Measurements from ENCODE around the gene EDIL3. TPM values are rescaled to one million over a fixed set of nuclear protein-coding genes. Genes with fewer than 3 reads are reported as not detected.

EDIL3 gene, protein sequence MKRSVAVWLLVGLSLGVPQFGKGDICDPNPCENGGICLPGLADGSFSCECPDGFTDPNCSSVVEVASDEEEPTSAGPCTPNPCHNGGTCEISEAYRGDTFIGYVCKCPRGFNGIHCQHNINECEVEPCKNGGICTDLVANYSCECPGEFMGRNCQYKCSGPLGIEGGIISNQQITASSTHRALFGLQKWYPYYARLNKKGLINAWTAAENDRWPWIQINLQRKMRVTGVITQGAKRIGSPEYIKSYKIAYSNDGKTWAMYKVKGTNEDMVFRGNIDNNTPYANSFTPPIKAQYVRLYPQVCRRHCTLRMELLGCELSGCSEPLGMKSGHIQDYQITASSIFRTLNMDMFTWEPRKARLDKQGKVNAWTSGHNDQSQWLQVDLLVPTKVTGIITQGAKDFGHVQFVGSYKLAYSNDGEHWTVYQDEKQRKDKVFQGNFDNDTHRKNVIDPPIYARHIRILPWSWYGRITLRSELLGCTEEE
- 29.4 TPM for total RNA-seq

DNA sequence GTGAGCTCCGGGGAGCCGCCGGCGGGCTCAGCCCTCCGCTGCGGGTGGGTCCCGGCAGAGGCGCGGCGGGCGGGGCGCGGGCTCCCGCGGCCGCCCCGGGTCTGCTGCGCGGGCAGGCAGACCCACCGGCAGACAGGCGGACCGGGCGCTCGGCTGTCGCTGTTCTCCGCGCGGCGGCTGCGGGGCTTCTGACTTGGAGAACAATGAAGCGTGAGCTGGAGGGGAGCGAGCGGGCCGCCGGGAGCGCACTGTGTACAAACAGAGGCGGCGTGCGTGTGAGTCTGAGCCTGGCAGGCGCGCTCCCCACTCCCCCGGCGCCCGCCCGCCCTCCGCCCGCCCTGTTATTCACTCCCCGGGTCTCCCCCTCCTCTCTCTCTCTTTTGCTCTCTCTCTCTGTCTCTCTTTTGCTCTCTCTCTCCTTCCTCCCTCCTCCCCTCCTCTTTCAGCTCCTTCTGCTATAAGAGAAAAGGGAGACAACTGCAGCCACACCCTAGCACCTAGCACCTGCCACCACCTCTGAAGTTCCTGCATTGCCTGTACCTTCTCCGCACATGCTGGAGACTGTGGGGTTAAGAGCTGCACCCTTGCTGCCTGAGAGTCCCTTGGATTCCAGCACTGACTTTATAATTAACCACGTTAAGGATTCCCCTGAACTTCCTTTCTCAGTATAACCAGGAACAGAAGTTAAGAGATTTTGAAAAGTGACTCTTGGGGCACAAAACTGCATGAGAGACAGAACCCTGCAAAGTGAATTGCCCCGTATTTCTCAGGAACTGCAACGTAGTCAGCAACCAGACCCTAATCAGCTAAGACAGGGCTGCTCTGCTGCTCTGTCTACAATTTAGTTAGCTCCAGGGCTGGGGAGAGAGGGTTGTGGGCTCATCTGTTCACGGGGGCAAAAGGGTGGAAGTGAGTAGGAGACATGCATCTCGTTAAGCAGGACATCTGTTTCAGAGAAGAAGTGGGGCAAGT, at the start of gene EDIL3:
Gene EDIL3, minus strand, starts transcription at position 277 of the 972 bp plus-strand sequence. CDS start 506 bp downstream, outside the sequence.
- DNase-seq (ENCODE audit: low spot score) (peak; percentile 64), ATAC-seq (peak; percentile 39)
- intact Hi-C loops (cut with DNase I): no loop called here

DNA sequence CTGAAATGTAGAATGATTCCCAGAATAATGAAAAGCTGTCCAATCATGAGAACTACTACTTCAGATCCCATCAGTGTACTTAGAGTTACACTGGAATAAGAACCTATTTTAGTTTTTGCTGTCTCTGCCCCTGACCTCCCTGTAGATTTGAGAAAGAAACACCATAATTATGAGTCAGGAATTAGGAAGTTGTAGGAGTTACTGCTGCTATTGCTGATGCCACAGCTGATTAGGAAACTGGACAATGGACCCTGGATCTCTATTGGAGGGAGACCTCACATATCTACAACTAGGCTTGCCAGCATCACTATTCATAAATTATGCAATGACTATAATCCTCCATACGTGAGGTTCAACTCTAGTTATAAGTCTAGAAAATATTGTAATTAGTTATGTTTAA, 48.8 kb upstream of the EDIL3 start:
- DNase-seq (ENCODE audit: low spot score): no peak
- ATAC-seq: no peak

DNA sequence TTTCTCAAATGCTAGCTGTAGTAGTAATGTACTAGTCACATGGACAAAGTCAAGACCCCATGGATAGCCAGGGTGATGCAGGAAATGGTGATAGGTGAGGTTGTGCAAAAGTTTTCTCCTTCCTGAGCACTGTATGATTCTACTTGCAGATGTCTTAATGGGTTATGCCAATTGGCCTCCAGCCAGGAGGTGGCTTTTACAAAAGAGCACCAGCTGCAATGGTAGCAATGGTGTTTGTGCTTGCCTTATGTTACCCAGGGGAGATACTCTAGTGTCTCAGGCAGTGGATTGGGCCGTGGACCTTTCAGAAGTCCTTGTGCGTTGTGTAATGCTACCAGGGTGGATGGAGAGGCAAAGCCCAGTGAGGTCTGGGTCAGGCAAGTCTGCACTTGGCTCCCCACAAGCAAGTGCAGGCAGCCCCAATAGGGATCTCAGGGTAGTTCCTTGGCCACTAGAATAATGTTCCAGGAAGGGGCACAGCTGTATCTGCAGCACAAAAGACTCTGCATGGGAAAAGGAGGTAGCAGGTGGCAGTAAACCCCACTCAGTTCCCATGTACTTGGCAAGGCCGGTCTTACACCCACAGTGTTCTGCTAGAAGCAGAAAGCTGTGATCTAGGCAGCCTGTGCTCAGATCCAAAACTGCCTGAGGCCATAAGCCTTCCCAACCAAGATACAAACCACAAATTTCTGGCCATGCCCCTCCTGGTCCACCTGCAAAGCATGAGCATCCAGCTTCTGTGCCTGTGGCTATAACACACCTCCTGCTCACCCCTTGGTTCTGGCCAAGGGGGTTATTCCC, 46.4 kb upstream of the EDIL3 start:
- no peak for ATAC-seq
- DNase-seq (ENCODE audit: low spot score): no peak

More for the DNA sequence above, 48.8 kb upstream of the EDIL3 start:
- intact Hi-C loops (cut with DNase I): no loop called here

DNA sequence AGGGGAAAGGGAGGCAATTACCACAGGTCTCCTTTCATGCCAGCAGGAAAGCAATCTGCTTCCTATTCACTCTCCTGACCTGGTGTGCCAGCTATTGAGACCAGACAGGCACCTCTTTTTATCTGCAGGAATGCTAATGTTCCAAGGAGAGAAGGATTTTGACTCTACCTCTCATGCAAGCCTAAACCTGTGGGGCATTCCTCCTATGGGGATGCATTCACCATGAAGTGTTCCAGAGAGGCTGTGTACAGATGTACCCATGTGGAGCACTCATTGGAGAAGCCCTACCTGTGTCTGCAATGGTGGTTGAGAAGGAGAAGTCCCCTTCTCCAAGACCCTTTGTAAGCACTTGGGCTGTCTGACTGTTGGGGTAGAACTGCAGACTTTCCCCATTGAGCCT, 45.4 kb upstream of the EDIL3 start:
- no peak for DNase-seq (ENCODE audit: low spot score)
- intact Hi-C loops (cut with DNase I): no loop called here
- no peak for ATAC-seq

More for the DNA sequence above, 46.4 kb upstream of the EDIL3 start:
- intact Hi-C loops (cut with DNase I): no loop called here

DNA sequence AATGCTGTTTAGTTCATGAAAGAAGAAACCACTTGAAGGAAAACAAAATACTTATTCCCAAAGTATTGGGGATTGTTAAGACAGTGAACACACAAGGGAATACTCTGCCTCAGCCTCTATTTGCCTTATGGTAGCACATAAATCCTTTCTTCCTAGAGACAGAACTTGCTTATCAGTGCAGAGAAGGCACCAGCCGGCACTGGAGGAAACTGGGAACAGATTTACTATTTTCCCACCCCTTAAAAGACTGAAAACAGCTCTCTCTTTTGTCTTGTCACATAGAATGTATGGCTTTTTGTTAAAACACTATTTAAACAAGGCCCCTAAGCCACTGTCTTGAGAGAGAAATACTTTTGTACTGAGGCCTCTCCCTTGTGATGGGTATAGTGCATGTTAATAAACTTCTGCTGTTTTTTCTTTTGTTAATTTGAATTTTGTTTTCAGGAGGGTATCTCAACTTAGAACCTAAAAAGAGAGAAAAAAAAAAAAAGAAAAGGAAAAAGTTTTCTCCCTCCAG, 40.7 kb upstream of the EDIL3 start:
- intact Hi-C loops (cut with DNase I): no loop called here
- no peak for DNase-seq (ENCODE audit: low spot score)
- ATAC-seq: no peak

DNA sequence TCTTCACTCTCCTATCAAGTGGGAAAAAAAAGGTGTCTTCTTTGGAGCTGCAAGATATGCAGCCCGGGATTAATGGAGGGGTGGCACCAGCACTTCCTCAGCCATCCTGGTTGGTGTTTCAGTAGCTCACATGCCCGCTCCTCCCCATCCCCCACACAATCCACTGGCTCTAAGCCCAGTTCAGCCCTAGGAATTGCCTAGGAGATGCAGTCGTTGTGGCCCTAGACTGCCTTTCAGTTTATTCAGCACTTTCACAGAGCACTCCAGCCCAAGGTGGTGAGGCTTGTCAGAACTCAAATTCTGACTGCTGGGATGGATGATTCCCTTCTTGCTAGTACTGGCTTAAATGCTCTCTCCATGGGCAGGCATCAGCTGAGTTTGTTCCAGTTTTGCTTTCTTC, 35.1 kb upstream of the EDIL3 start:
- DNase-seq (ENCODE audit: low spot score): no peak
- ATAC-seq: no peak
- intact Hi-C loops (cut with DNase I): no loop called here

DNA sequence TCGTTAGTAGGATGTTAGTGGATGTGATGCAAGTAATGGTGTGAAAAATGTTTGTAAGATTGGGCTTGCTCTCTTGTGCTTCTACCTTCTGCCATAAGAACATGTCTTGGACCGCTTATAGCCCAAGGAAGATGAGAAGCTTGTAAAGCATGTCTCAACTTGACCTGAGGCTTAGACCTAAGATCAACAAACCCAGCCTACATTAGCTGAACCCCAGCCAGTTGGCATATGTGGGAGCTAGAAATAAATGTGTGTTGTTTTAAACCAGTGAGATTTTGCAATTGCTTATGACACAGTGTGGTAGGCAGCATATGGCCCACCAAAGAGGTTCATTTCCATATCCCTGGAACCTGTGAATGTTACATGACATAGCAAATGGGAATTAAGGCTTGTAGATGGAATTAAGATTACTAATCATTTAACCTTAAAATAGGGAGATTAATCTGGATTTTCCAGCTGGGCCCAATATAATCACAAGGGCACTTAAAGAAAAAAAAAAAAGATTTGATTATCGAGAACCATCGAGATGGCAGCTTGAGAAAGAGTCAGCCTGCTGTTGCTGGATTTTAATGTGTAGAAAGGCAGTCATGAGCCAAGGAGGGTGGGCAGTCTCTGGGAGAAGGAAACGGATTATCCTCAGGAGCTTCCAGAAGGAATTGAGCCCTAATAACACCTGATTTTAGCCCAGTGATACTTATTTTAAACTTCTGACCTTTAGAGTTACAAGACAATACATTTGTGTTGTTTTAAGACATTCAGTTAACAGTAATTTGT, 27.3 kb upstream of the EDIL3 start:
- intact Hi-C loops (cut with DNase I): loop anchor here (1.0 kb wide), 1 partner anchor 33 kb away; no protein-coding TSS in a partner anchor
- no peak for DNase-seq (ENCODE audit: low spot score)
- ATAC-seq: no peak

DNA sequence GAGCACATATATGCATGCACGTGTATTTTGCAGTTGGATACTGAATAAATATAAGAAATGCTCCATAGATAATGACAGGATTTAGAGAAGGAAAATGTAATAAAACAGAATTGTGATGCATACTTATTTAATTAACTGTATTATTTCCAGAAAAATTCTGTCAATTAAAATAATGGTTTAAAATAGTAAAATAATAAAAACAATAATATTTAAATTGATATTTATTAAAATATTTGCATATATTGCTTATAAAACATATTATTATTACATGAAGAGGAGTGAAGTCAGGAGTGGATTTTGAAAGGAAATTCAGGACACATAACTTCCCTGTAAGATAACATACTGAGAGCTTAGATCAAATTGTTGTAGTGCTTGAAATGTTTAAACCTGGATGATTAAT, 21.4 kb upstream of the EDIL3 start:
- no peak for ATAC-seq

DNA sequence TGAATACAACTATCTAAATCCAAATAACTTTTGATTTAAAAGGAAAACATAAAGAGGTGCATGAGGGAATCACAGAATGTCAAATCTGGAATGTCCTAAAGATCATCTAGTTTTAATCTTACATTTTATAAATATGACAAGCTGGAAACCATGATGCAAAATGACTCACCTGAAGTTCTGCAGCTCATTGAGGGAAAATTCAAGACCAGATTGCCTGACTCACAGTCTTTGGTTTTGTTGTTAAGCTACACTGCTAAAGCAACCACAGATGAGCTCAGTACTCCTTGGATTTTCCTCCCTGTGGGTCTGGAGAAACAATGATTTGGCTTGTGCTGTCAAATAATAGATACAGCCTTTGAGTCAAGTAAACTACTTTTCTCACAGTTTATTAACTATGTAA, 19.1 kb upstream of the EDIL3 start:
- intact Hi-C loops (cut with DNase I): no loop called here
- ATAC-seq (no peak), DNase-seq (ENCODE audit: low spot score) (no peak)

More for the DNA sequence above, 21.4 kb upstream of the EDIL3 start:
- intact Hi-C loops (cut with DNase I): no loop called here
- no peak for DNase-seq (ENCODE audit: low spot score)

DNA sequence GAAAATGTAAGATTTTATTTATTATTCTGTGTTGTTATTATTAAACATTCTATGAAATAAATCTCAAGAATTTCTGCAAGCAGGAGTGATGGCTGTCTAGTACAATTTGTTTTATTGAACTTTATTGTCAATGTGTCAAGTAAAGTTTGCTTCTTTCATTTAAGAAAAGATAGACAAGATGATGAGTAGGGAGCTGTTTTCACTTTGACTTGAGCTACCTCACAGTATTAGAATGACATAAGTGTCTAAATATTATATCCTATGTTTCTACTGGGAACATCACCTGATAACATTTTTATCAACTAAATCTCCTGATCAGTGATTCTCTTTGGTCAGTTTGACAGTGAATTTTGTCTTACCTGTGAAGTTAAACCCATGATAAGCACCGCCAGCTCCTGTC, 12.7 kb upstream of the EDIL3 start:
- no peak for ATAC-seq
- DNase-seq (ENCODE audit: low spot score): no peak
- intact Hi-C loops (cut with DNase I): no loop called here

DNA sequence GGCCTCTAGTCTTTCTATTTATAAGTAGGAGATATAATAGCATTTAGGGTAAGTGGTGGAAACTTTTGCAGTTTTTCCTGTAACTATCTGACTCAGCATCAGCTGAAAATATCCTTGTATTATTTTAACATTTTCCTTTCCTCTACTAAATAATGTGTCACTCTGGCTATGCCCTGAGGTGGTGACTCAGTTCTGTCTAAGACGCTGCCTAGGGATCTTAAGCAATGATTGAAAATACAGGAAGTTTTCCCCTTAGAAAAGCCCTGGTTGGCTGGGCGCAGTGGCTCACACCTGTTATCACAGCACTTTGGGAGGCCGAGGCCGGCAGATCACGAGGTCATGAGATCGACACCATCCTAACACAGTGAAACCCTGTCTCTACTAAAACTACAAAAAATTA, 9.3 kb upstream of the EDIL3 start:
- intact Hi-C loops (cut with DNase I): no loop called here
- DNase-seq (ENCODE audit: low spot score) (no peak), ATAC-seq (peak; percentile 28)

DNA sequence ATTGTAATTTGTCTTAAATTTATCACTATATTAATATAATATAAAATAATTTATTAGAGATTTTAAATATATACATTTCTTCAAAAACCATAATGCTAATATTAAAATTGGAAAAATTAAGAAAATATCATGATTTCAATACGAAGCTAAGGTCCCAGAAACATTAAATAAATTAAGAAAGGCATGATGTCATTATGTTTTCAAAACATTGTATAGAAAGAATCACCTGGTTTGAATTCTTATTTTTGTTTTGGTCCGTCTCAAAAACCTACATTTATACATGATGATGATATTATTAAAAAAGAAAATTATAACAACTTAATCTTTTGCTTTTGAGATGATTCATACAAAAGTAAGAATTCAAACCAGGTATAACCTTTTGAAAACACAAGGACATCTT, 8.2 kb upstream of the EDIL3 start:
- ATAC-seq (no peak), DNase-seq (ENCODE audit: low spot score) (no peak)
- intact Hi-C loops (cut with DNase I): no loop called here

DNA sequence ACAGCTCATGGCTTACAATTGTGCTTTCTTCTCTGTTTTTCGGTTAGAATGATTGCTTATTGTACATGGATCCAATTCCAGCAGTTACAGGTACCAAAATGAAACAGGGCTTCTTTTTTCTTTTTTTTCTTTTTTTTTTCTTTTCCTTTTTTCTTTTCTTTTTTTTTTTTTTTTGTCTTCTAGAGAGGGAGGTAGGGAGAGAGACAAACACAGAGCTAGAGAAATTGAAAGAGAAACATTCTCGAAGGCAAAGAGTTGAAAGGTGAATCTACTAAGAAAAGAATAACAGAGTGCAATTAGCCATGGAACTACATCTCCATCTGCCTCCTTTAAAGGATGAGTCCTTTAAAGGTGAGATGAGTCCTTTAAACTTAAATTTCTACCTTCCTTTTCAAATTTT, 1.0 kb upstream of the EDIL3 start:
- ATAC-seq (no peak), DNase-seq (ENCODE audit: low spot score) (no peak)
- intact Hi-C loops (cut with DNase I): no loop called here

DNA sequence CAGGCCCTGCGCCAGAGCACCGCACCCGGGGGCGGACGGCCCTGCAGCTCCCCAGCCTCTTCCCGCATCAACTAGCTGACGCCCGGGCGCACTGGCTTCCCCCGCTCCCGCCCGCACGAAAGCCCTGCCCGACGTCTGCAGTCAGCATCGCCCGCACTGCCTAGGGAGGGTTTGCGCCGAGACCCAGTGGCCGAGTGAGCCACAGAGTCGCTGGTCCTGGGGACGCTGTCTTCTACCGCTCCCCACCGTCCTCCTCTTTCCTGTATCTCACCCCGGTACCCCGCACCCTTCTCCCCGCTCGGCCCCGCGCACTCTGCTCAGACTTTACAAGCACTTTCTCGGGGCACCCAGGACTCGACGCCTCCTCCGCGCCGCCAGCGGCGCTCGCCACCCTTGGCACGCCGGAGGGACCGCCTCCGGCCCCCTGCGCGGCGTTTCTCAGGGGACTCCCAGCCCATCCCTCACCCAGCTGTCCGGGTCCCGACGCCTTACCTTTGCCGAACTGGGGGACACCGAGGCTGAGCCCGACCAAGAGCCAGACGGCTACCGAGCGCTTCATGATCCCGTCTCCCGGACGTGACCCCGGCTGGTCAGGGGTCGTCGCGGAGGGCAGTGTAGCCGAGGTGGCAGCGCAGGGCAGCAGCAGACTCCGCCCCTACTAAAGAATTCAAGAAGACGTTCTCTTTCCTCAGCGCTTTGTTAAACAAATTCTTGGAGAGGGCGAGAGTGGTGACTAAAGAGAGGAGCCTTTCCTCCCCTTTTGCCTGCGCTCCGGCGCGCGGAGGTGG, 670 bp downstream of the EDIL3 start:
- peak; percentile 62 for DNase-seq (ENCODE audit: low spot score)
- peak; percentile 49 for ATAC-seq
- intact Hi-C loops (cut with DNase I): no loop called here

DNA sequence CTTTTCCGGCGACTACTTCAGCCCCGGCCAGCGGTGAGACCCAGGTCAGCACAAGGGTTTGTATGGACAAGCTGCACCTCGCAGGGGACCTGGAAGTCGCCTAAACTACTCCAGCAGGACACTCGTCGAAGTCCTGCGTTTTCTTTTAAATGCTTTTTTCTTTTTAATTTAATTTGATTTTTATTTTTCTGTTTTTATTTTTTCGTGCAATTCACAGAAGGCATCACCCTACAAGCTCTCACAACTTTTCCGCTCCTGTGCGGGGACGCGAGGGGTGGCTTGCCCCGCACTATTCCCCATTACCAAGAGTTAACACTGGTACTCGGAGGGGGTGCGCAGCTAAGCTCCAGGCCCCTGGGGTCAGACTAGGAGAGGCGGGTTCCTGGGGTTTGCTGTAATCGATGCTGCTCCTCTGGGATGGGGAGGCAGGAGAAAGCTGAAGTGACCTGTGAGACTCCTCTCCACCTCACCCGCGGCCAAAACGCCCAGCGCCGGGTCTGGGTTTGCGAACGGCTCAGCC, 1.3 kb downstream of the EDIL3 start:
- peak; percentile 9 for ATAC-seq
- no peak for DNase-seq (ENCODE audit: low spot score)
- intact Hi-C loops (cut with DNase I): no loop called here

DNA sequence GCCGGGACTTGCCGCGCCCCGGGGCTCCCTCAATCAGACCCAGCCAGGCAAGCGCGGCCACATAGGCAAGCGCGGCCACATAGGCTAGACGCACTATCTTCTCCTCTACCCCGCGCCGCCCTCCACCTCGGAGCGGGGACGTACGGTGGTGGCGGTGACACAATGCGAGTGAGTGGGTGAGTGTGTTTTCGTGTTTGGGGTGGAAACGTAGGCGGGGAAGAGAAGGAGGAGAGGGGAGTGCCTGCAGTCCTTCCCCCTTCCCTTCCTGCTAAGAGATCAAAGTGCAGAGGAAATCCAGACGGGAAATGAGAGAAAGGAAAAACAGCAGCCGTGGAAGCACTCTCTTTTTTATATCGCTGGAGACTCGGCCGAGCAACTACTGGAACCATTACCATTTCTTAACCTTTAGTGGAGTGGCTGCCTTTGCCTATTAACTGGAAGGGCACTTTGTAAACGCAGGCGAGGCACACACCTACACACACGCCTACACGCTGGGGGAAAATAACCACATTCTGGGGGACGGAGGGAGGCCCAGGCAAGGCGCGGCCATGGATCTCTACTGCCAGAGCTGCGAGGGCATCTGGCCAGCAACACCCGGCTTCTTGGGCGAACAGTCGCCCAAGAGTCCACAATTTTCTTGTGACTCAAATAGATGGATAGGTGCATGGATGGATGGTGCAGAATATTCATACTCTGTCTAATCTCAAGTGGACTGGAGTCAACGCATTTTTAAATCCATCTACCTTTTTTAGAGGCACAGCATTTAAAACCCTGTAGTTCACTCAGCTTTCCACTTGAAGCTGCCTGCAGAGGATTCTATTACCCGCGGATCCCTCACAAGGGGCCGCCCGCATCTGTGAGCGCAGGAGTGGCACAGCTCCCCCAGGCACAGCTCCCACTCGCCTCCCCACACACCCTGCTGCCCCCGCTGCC, 2.1 kb downstream of the EDIL3 start:
- peak; percentile 70 for ATAC-seq
- DNase-seq (ENCODE audit: low spot score): peak; percentile 64
- intact Hi-C loops (cut with DNase I): no loop called here

Data from sciatic nerve (tissue), 2 donors.